Esophagus (tissue), 2 donors: Measurements from ENCODE around the gene FAM136A. TPM values are rescaled to one million over a fixed set of nuclear protein-coding genes. Genes with fewer than 3 reads are reported as not detected.

Experiments
- H3K27ac ChIP-seq, 2 donors: one replicate each; pipeline ENCODE4 v1.5.1; 2013; ENCODE audit warnings: low read depth in 2 of 2, mild to moderate bottlenecking in 2 of 2, inconsistent platforms in 1 of 2, low read length in 1 of 2, moderate library complexity in 1 of 2
- H3K27me3 ChIP-seq, 2 donors: one replicate each; pipeline ENCODE4 v1.6.1; 2013; ENCODE audit warnings: low read length in 2 of 2, control low read depth in 1 of 2, mild to moderate bottlenecking in 1 of 2; ENCODE audit not compliant: insufficient read depth in 2 of 2, control insufficient read depth in 1 of 2
- H3K36me3 ChIP-seq, 2 donors: one replicate each; pipeline ENCODE4 v1.6.1; 2013; ENCODE audit warnings: low read length in 1 of 2; ENCODE audit not compliant: control insufficient read depth in 2 of 2, insufficient read depth in 2 of 2
- H3K4me1 ChIP-seq, 2 donors: one replicate each; pipeline ENCODE4 v1.6.1; 2013; ENCODE audit warnings: low read length in 1 of 2; ENCODE audit not compliant: control insufficient read depth in 2 of 2, insufficient read depth in 2 of 2
- H3K4me3 ChIP-seq, 2 donors: one replicate each; pipeline ENCODE4 v1.5.1; 2013; ENCODE audit warnings: low read length in 2 of 2, mild to moderate bottlenecking in 2 of 2, low read depth in 1 of 2, moderate library complexity in 1 of 2
- H3K9me3 ChIP-seq, 2 donors: one replicate each; pipeline ENCODE4 v1.6.1; 2013; ENCODE audit warnings: mild to moderate bottlenecking in 2 of 2, low read depth in 1 of 2, low read length in 1 of 2, moderate library complexity in 1 of 2; ENCODE audit not compliant: control insufficient read depth in 2 of 2, insufficient read depth in 1 of 2
- WGBS, 2 donors: extraction: QIAGEN DNeasy Blood & Tissue Kit; methylation state at CpG; one replicate each; pipeline ENCODE4 v1.1.7; 2013; 5-methylcytosine and 5-hydroxymethylcytosine counted together
- polyA plus RNA-seq, 2 donors: library from polyadenylated mRNA; stranded (reverse); fragments of 200-250 nt; gene quantifications; one replicate each; pipeline ENCODE4 v1.2.3, GENCODE V29; 2013
- donor health status: healthy with polysubstance abuse.
- donor health status: Bipolar disorder and iron deficiency.

Gene FAM136A
- polyA plus RNA-seq = 10 to 100 TPM; 25.1 to 33.1 TPM

- Histone ChIP-seq H3K36me3 (peaks cover 0 to 4% of the 10 kb centered on the region in 2 donors), H3K9me3 (no peaks in the 10 kb centered on the region), H3K27me3 (no peaks in the 10 kb centered on the region), H3K4me3 (peak within 1 kb of the TSS; percentile 71 to 77), H3K27ac (peak within 1 kb of the TSS; percentile 68 to 87), H3K4me1 (peaks cover 3% of the 10 kb centered on the region in 2 donors)
- 0% methylated on average over 77 to 79 of the region's 79 CpGs for WGBS, 2 donors
Observed at GRCh38 chr2:70301344-70302194, at the start of gene FAM136A. Gene FAM136A, minus strand, starts transcription at chr2:70302067. Its CDS starts 56 bp downstream, at chr2:70302011.

DNA sequence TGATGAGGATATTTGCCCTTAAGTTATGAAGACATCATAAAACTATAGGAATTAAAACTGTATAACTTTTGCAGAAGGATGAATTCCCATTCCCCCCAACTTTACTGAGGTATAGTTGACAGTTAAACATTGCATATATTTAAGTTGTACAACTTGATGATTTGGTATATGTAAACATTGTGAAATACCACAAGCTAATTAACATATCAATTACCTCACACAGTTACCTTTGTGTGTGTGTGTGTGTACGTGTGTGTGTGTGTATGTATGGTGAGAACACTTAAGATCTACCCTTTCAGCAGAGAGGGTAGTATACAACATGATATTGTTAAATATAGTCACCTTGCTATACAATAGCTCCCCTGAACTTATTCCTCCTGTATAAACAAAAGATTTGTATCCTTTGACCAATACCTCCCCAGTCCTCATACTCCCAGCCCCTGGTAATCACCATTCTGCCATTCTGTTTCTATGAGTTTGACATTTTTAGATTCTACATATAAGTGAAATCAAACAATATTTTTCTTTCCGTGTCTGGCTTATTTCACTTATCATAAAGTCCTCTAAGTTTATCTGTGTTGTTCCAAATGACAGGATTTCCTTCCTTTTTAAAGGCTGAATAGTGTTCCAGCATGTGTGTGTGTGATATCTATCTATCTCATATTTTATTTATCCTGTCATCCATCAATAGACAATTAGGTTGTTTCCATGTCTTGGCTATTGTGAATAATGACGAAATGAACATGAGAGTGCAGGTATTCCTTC lies 48.2 kb upstream of the FAM136A start:
- no peaks in the 10 kb centered on the region for H3K4me1 ChIP-seq
- 67 to 75% methylated on average over 3 of the region's 3 CpGs for WGBS, 2 donors
- no peaks in the 10 kb centered on the region for H3K9me3 ChIP-seq
- no peak overlapping the region for H3K27ac ChIP-seq
- no peaks in the 10 kb centered on the region for H3K36me3 ChIP-seq
- H3K4me3 ChIP-seq = no peak overlapping the region
- H3K27me3 ChIP-seq = no peaks in the 10 kb centered on the region

GRCh38 chr2:70347831-70348230 lies 46.0 kb upstream of the FAM136A start:
- Histone ChIP-seq H3K27ac (no peak overlapping the region), H3K9me3 (no peaks in the 10 kb centered on the region), H3K4me1 (peaks cover 0 to 4% of the 10 kb centered on the region in 2 donors), H3K4me3 (no peak overlapping the region), H3K36me3 (no peaks in the 10 kb centered on the region), H3K27me3 (no peaks in the 10 kb centered on the region)
- 61 to 67% methylated on average over 1 of the region's 1 CpG for WGBS, 2 donors

GRCh38 chr2:70344195-70344594 lies 42.3 kb upstream of the FAM136A start:
- Histone ChIP-seq H3K27me3 (no peaks in the 10 kb centered on the region), H3K4me3 (no peak overlapping the region), H3K4me1 (peaks cover 0 to 4% of the 10 kb centered on the region in 2 donors), H3K36me3 (no peaks in the 10 kb centered on the region), H3K27ac (peak overlapping the region in 1 of 2 donors; percentile 82), H3K9me3 (no peaks in the 10 kb centered on the region)
- 17 to 29% methylated on average over 1 of the region's 1 CpG for WGBS, 2 donors

DNA sequence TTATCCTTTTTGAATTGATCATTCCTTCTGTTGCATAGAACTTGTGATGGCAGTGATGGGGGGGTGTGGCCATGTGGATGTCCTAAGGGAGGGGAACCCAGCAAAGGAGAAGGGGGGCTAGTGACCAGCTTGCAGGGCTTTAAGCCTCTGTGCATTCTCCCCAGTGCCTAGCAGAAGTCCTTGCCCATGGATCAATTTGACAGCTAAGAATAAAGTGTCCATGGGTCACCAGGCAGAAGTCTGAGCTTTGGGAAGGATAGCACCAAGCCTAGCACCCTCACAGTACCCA lies 39.6 kb upstream of the FAM136A start:
- no peak overlapping the region for H3K4me3 ChIP-seq
- H3K27me3 ChIP-seq = no peaks in the 10 kb centered on the region
- no peaks in the 10 kb centered on the region for H3K9me3 ChIP-seq
- no peaks in the 10 kb centered on the region for H3K36me3 ChIP-seq
- H3K4me1 ChIP-seq = peaks cover 0 to 4% of the 10 kb centered on the region in 2 donors
- H3K27ac ChIP-seq = peak overlapping the region in 1 of 2 donors; percentile 20

GRCh38 chr2:70340761-70341476 lies 39.1 kb upstream of the FAM136A start:
- no peak overlapping the region for H3K4me3 ChIP-seq
- H3K9me3 ChIP-seq = no peaks in the 10 kb centered on the region
- H3K27me3 ChIP-seq = no peaks in the 10 kb centered on the region
- H3K27ac ChIP-seq = no peak overlapping the region
- WGBS, 2 donors = 9 to 11% methylated on average over 7 of the region's 7 CpGs
- H3K4me1 ChIP-seq = peaks cover 0 to 4% of the 10 kb centered on the region in 2 donors
- no peaks in the 10 kb centered on the region for H3K36me3 ChIP-seq

DNA sequence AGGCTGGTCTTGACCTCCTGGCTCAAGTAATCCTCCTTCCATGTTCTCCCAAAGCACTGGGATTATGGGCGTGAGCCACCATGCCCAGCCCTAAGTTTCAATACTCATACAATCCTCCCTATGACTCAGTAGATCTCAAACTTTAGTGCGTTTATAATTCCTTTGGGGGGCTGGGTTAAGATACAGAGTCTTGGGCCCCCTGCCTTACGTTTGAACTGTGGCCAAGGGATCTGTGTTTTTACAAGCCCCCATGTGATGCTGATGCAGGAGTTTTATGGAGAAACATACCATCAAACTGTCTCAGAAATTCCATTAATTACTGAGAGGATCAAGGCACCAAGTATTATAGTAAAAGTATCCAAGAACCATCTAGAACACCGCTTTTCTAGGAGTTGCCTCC lies 38.2 kb upstream of the FAM136A start:
- peaks cover 0 to 4% of the 10 kb centered on the region in 2 donors for H3K4me1 ChIP-seq
- no peak overlapping the region for H3K4me3 ChIP-seq
- H3K36me3 ChIP-seq = no peaks in the 10 kb centered on the region
- 56 to 66% methylated on average over 4 of the region's 4 CpGs for WGBS, 2 donors
- H3K27ac ChIP-seq = no peak overlapping the region
- H3K9me3 ChIP-seq = no peaks in the 10 kb centered on the region
- no peaks in the 10 kb centered on the region for H3K27me3 ChIP-seq

GRCh38 chr2:70336552-70336951 lies 34.7 kb upstream of the FAM136A start:
- no peaks in the 10 kb centered on the region for H3K36me3 ChIP-seq
- H3K9me3 ChIP-seq = no peaks in the 10 kb centered on the region
- WGBS, 2 donors = 81 to 93% methylated on average over 4 of the region's 4 CpGs
- H3K27me3 ChIP-seq = no peaks in the 10 kb centered on the region
- H3K27ac ChIP-seq = no peak overlapping the region
- no peak overlapping the region for H3K4me3 ChIP-seq
- H3K4me1 ChIP-seq = no peaks in the 10 kb centered on the region

DNA sequence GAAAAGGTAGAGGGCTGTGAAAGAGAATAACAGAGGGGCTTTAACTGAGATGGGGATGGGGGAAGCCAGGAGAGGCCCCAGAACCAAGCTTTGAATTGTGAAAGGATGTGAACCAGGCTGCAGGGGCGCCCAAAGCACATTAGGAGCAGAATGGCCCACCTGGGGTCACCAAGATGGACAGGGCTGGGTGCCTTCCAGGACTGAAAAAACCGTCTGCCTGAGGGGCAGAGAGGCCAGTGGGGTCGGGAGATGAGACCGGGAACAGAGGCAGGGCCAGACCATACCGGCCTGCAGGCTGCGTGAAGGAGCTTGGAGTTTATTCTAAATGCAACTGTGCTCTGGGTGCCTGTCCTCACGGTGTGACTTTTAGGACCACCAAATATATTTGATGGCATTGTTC lies 29.1 kb upstream of the FAM136A start:
- Histone ChIP-seq H3K27me3 (no peaks in the 10 kb centered on the region), H3K4me3 (no peak overlapping the region), H3K9me3 (no peaks in the 10 kb centered on the region), H3K27ac (no peak overlapping the region), H3K4me1 (no peaks in the 10 kb centered on the region), H3K36me3 (no peaks in the 10 kb centered on the region)
- WGBS, 2 donors = 78 to 81% methylated on average over 7 of the region's 7 CpGs
